Suprapubic skin (tissue), 4 donors: Measurements from ENCODE around the gene ZNF207. TPM values are rescaled to one million over a fixed set of nuclear protein-coding genes. Genes with fewer than 3 reads are reported as not detected.
"Not testable (repeated sequence)": the region's sequence is repeated elsewhere in the genome, so short reads cannot be mapped to it uniquely, and the experiment has no call there.

ENCODE experiments used
- DNase-seq, 2 donors: peaks; one replicate each; pipeline ENCODE4 v3.0.0-alpha.2; 2019; ENCODE audit warnings: low spot score in 2 of 2
- H3K27ac ChIP-seq: fragments of 200-600 bp; sonication (generic); one replicate; pipeline ENCODE4 v1.5.1; 2019
- H3K27me3 ChIP-seq: fragments of 200-600 bp; sonication (generic); one replicate; pipeline ENCODE4 v1.5.1; 2019
- H3K36me3 ChIP-seq: fragments of 200-600 bp; sonication (generic); one replicate; pipeline ENCODE4 v1.5.1; 2019
- H3K4me1 ChIP-seq: fragments of 200-600 bp; sonication (generic); one replicate; pipeline ENCODE4 v1.5.1; 2019
- H3K4me3 ChIP-seq: fragments of 200-600 bp; sonication (generic); one replicate; pipeline ENCODE4 v1.5.1; 2019; ENCODE audit warnings: mild to moderate bottlenecking
- H3K9me3 ChIP-seq: fragments of 200-600 bp; sonication (generic); one replicate; pipeline ENCODE4 v1.5.1; 2019
- EP300 ChIP-seq: sonication (generic); formaldehyde crosslinking; IDR thresholded peaks from one replicate; pipeline ENCODE4 v1.6.1; 2017; ENCODE audit warnings: antibody characterized with exemption
- POLR2A ChIP-seq, 2 donors: fragments of 450-650 bp; IDR thresholded peaks; one replicate each; pipeline ENCODE4 v1.6.1; 2017; ENCODE audit warnings: antibody characterized with exemption in 2 of 2, mild to moderate bottlenecking in 2 of 2, moderate library complexity in 2 of 2
- POLR2AphosphoS5 ChIP-seq, 3 donors: sonication (generic); formaldehyde crosslinking; IDR thresholded peaks; one replicate each; pipeline ENCODE4 v1.6.1; 2017; ENCODE audit warnings: antibody characterized with exemption in 3 of 3
- WGBS: methylation state at CpG from one replicate; pipeline ENCODE4 v1.1.5; 2018; 5-methylcytosine and 5-hydroxymethylcytosine counted together
- total RNA-seq, 4 donors: library from RNA; depleted of rRNA; stranded (reverse); fragments of >200 nt; gene quantifications; one replicate each; pipeline ENCODE4 v1.1.0, GENCODE V29; 2016
- TF ChIP-seq, protein P1 (sequence below), 2 donors: fragments of 200-600 bp in 1 of 2; fragments of 450-650 bp in 1 of 2; sonication (generic) in 1 of 2; IDR thresholded peaks; one replicate each; pipeline ENCODE4 v1.5.1; 2016 to 2019; ENCODE audit warnings: antibody characterized with exemption in 2 of 2, mild to moderate bottlenecking in 1 of 2, moderate library complexity in 1 of 2

The ZNF207 gene
- total RNA-seq, 4 donors from 2014 or later, result 124 to 316 (median 141) TPM

DNA sequence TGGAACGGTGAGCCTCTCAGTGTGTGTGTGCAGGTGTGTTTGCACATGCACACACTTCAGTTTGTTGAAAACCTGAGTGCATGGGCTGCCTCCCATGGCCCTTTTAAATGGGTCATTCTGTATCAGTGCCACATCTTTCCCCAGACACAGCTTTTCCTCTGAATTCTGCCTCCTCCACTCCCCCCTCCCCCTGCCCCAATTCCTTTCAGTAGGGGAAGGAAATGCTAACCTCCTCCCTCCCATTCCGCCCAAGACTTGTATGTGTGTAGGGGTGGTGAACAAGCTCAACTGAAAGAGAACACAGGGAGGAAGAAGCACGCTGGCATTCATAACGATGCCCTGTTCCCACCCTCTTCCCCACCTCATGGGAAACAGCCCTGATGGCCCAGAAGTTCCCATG, 42.3 kb upstream of the ZNF207 start:
- TF ChIP-seq POLR2AphosphoS5 (IDR thresholded peaks at IDR 0.05) (no peak), EP300 (no peak), POLR2A (IDR thresholded peaks at IDR 0.05) (no peak)
- TF ChIP-seq, protein P1, sequence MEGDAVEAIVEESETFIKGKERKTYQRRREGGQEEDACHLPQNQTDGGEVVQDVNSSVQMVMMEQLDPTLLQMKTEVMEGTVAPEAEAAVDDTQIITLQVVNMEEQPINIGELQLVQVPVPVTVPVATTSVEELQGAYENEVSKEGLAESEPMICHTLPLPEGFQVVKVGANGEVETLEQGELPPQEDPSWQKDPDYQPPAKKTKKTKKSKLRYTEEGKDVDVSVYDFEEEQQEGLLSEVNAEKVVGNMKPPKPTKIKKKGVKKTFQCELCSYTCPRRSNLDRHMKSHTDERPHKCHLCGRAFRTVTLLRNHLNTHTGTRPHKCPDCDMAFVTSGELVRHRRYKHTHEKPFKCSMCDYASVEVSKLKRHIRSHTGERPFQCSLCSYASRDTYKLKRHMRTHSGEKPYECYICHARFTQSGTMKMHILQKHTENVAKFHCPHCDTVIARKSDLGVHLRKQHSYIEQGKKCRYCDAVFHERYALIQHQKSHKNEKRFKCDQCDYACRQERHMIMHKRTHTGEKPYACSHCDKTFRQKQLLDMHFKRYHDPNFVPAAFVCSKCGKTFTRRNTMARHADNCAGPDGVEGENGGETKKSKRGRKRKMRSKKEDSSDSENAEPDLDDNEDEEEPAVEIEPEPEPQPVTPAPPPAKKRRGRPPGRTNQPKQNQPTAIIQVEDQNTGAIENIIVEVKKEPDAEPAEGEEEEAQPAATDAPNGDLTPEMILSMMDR (IDR thresholded peaks at IDR 0.05), result no peak
- Histone ChIP-seq H3K9me3 (no peaks in the 10 kb centered on the region), H3K4me1 (no peaks in the 10 kb centered on the region), H3K27me3 (no peaks in the 10 kb centered on the region), H3K27ac (no peak overlapping the region), H3K4me3 (no peak overlapping the region), H3K36me3 (no peaks in the 10 kb centered on the region)
- no peak for DNase-seq
- WGBS, result 63% methylated on average over 4 of the region's 4 CpGs

DNA sequence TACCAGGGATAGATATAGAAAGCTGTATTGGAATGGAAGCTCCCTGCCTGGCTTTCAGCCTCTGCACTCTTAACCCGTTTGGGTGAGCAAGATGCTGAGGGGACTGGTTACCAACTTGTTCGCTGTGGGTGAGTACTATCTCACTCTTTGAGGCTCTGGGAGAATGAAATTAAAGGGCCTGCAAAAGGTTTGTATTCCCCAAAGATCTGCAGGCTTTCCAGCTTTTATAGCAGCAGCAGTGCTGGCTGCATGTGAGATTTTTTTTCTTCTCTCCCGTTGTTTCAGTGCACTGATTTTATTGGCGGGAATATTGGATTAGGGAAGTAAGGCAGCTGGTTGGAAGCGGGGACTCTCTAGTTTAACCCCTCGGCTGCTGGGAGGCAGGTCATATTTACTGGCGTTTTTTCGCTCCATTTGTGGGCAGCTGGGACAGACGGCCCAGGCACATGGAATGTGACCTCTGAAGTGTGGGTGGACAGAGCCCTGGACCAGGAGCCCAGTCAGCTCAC, 38.9 kb upstream of the ZNF207 start:
- H3K4me1 ChIP-seq, result no peaks in the 10 kb centered on the region
- H3K4me3 ChIP-seq, result peak overlapping the region; percentile 4
- H3K27me3 ChIP-seq, result no peaks in the 10 kb centered on the region
- WGBS, result 17% methylated on average over 9 of the region's 9 CpGs
- no peaks in the 10 kb centered on the region for H3K36me3 ChIP-seq
- TF ChIP-seq, protein P1 (IDR thresholded peaks at IDR 0.05), result no peak
- TF ChIP-seq EP300 (no peak), POLR2A (IDR thresholded peaks at IDR 0.05) (no peak), POLR2AphosphoS5 (IDR thresholded peaks at IDR 0.05) (no peak)
- no peak for DNase-seq
- H3K9me3 ChIP-seq, result no peaks in the 10 kb centered on the region
- H3K27ac ChIP-seq, result no peak overlapping the region

DNA sequence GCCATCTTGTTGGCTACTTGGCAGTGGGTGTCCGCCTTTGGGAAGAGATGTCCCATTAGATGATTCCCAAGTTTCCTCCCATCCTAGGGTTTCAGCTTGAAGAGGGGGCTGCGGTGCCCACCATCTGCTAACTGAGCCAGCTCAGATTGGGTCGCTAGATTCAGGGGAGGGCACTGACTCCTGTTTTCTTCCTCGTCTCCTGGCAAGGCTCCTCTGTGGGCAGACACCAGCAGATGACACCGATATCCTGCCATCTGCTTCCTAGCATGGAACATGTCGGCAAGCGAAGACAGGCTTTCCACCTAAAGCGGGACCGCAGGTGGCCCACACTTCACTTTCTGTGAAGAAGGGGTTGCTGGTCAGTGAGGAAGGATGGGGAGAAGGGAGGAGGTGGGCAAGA, 35.3 kb upstream of the ZNF207 start:
- no peak for DNase-seq
- H3K36me3 ChIP-seq, result no peaks in the 10 kb centered on the region
- no peak overlapping the region for H3K27ac ChIP-seq
- WGBS, result 78% methylated on average over 7 of the region's 9 CpGs
- H3K4me3 ChIP-seq, result no peak overlapping the region
- TF ChIP-seq POLR2AphosphoS5 (IDR thresholded peaks at IDR 0.05) (no peak), EP300 (no peak), POLR2A (IDR thresholded peaks at IDR 0.05) (no peak)
- TF ChIP-seq, protein P1 (IDR thresholded peaks at IDR 0.05), result no peak
- H3K27me3 ChIP-seq, result no peaks in the 10 kb centered on the region
- H3K4me1 ChIP-seq, result no peaks in the 10 kb centered on the region
- H3K9me3 ChIP-seq, result no peaks in the 10 kb centered on the region

DNA sequence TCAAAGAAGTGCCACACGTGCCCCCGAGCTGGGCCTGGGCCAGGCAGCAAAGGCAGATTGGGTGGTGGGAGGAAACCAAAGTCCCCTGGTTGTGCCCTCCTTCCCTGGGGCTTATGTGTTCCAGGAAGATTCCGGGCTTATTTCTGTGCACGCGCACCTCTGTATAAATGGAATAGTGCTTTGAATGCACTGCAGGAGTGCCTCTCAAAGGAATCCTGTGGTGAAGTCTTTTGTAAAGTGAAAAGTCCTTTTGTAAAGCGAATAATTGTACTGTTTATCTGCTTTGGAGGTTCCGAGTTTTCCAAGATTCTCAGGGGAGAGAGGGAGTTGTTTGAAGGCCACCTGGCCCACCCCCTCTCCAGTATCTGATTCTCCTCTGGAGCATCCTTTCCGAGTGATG, 34.8 kb upstream of the ZNF207 start:
- no peak overlapping the region for H3K27ac ChIP-seq
- no peak for TF ChIP-seq POLR2A (IDR thresholded peaks at IDR 0.05)
- TF ChIP-seq, protein P1 (IDR thresholded peaks at IDR 0.05), result no peak
- TF ChIP-seq EP300, result no peak
- H3K9me3 ChIP-seq, result no peaks in the 10 kb centered on the region
- WGBS, result 83% methylated on average over 8 of the region's 8 CpGs
- DNase-seq, result no peak
- H3K36me3 ChIP-seq, result no peaks in the 10 kb centered on the region
- H3K27me3 ChIP-seq, result no peaks in the 10 kb centered on the region
- H3K4me1 ChIP-seq, result no peaks in the 10 kb centered on the region
- no peak overlapping the region for H3K4me3 ChIP-seq

DNA sequence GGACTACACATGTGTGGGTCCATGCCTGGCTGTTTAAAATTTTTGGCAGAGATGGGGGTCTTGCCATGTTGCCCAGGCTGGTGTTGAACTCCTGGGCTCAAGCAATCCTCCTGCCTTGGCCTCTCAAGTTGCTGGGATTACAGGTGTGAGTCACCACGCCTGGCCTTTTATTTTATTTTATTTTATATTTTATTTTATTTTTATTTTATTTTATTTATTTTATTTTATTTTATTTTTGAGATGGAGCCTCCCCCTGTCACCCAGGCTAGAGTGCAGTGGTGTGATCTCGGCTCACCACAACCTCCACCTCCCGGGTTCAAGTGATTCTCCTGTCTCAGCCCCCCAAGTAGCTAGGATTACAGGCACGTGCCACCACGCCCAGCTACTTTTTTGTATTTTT, 33.3 kb upstream of the ZNF207 start:
- not testable (repeated sequence) for DNase-seq, H3K27me3 ChIP-seq, H3K4me1 ChIP-seq, H3K9me3 ChIP-seq, H3K27ac ChIP-seq, H3K36me3 ChIP-seq, H3K4me3 ChIP-seq
- 95% methylated on average over 5 of the region's 5 CpGs for WGBS

DNA sequence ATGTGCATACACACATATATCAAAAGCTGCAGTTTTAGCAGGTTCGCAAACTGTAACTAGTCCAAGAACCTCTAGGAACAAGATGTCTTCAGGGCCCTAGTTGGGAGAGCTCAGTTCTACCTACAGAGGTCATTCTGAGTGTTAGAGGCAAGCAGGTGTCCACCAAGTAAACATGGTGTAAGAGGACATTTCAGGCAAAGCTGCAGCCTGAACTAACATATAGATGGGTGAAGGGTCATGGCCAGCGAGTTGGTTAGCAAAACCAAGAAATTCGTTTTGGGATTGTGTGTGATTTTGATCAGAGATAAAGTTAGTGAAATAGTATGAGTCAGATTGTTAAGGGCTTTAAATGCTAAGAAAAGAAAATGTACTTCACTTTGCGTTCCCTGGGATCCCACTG, 32.6 kb upstream of the ZNF207 start:
- no peak for DNase-seq
- Histone ChIP-seq H3K36me3 (no peaks in the 10 kb centered on the region), H3K4me1 (no peaks in the 10 kb centered on the region), H3K9me3 (no peaks in the 10 kb centered on the region), H3K27me3 (no peaks in the 10 kb centered on the region), H3K27ac (no peak overlapping the region), H3K4me3 (no peak overlapping the region)
- TF ChIP-seq POLR2AphosphoS5 (IDR thresholded peaks at IDR 0.05), result no peak
- 85% methylated on average over 4 of the region's 4 CpGs for whole genome bisulfite sequencing
